ENCODE measurements around the gene ANKK1.

DNA sequence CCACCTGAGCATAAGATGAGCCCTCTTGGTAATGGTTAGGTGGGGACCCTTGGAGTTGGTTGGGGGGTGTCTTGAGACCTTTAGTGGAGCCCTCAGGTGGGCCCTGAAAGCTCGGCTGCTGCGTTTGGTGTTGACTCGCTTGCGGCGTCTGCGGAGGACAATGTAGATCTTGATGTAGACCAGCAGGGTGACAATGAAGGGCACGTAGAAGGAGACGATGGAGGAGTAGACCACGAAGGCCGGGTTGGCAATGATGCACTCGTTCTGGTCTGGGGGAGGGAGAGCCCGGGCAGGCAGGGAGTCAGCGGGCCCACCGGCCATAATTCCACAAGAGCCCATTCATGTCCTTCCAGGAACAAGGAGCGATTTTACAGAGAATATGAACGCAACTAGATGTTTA lies 27.8 kb downstream of the ANKK1 start:
- TF ChIP-seq POLR2A (IDR thresholded peaks at IDR 0.05; ENCODE audit: low read length) (no peak), GATA1 (IDR thresholded peaks at IDR 0.05; ENCODE audit: low read depth, low read length) (no peak)
